OCI-LY7 (cell line): ENCODE measurements around the gene PAK4. TPM values are rescaled to one million over a fixed set of nuclear protein-coding genes. Genes with fewer than 3 reads are reported as not detected.

ENCODE experiments used
- BruUV-seq: library from RNA; stranded (reverse); fragments of 400-500 nt; replicated peaks from 2 replicates; lab custom pipeline; 2021; lab: Mats Ljungman, UMichigan
- CTCF ChIA-PET: fragments of 300-600 bp; sonication (Branson Sonifier 250); formaldehyde crosslinking; loops from one replicate; lab custom pipeline; 2022; ENCODE audit warnings: antibody characterized with exemption; ENCODE audit not compliant: unreplicated experiment; lab: Charles Lee
- POLR2A ChIA-PET: fragments of 300-600 bp; sonication (Branson Sonifier 250); formaldehyde crosslinking; loops from one replicate; lab custom pipeline; 2022; ENCODE audit warnings: antibody characterized with exemption; lab: Charles Lee
- DNase-seq: peaks from one replicate; pipeline ENCODE4 v3.0.0-alpha.2; 2015; ENCODE audit warnings: low spot score
- H2AFZ ChIP-seq: fragments of 200-600 bp; sonication (generic), shearing (Covaris generic); 2 replicates; pipeline ENCODE4 v1.6.1; 2014; ENCODE audit warnings: mild to moderate bottlenecking, antibody characterized with exemption, low read length, moderate library complexity
- H3K27ac ChIP-seq: fragments of 200-600 bp; sonication (generic); 2 replicates; pipeline ENCODE4 v1.5.1; 2014; ENCODE audit warnings: mixed run types, low read depth, mild to moderate bottlenecking, moderate library complexity, low read length, inconsistent platforms; ENCODE audit not compliant: poor library complexity, severe bottlenecking
- H3K36me3 ChIP-seq: fragments of 200-600 bp; sonication (generic); 2 replicates; pipeline ENCODE4 v1.6.1; 2014; ENCODE audit warnings: mild to moderate bottlenecking, antibody characterized with exemption, low read length, moderate library complexity, mixed read lengths; ENCODE audit not compliant: insufficient read depth
- H3K4me1 ChIP-seq: fragments of 200-600 bp; sonication (generic); 2 replicates; pipeline ENCODE4 v1.5.1; 2014; ENCODE audit warnings: mild to moderate bottlenecking, low read length; ENCODE audit not compliant: insufficient read depth, poor library complexity, severe bottlenecking
- H3K4me2 ChIP-seq: fragments of 200-600 bp; sonication (generic); 2 replicates; pipeline ENCODE4 v1.6.1; 2014; ENCODE audit warnings: mild to moderate bottlenecking, low read length
- H3K4me3 ChIP-seq: fragments of 200-600 bp; sonication (generic); 2 replicates; pipeline ENCODE4 v1.5.1; 2014; ENCODE audit warnings: mild to moderate bottlenecking, low read depth, low read length; ENCODE audit not compliant: poor library complexity, severe bottlenecking
- H3K79me2 ChIP-seq: fragments of 200-600 bp; sonication (generic); 2 replicates; pipeline ENCODE4 v1.6.1; 2016; ENCODE audit warnings: low read depth, mild to moderate bottlenecking, low read length, moderate library complexity, mixed read lengths; ENCODE audit not compliant: insufficient read depth
- H3K9me2 ChIP-seq: fragments of 200-600 bp; sonication (generic); 2 replicates; pipeline ENCODE4 v1.6.1; 2016; ENCODE audit warnings: mild to moderate bottlenecking, low read length, mixed read lengths; ENCODE audit not compliant: insufficient read depth
- H3K9me3 ChIP-seq: fragments of 200-600 bp; sonication (generic); 2 replicates; pipeline ENCODE4 v1.6.1; 2014; ENCODE audit warnings: mild to moderate bottlenecking, mixed run types, low read length, mixed read lengths
- H4K20me1 ChIP-seq: fragments of 200-600 bp; sonication (generic); 2 replicates; pipeline ENCODE4 v1.6.1; 2014; ENCODE audit warnings: mild to moderate bottlenecking, antibody characterized with exemption, low read length, moderate library complexity, mixed read lengths; ENCODE audit not compliant: insufficient read depth
- EZH2phosphoT487 ChIP-seq: fragments of 200-600 bp; sonication (generic); IDR thresholded peaks from 2 replicates; pipeline ENCODE4 v1.6.1; 2018; ENCODE audit warnings: low read depth, borderline replicate concordance, mild to moderate bottlenecking, mixed run types, antibody characterized with exemption, low read length, moderate library complexity, mixed read lengths
- intact Hi-C: fragments of 100-400 bp; cut with micrococcal nuclease; formaldehyde crosslinking; loops from one replicate; pipeline ENCODE4 v1.10.0; 2022; ENCODE audit not compliant: unreplicated experiment
- total RNA-seq, 2 experiments: library from RNA; depleted of rRNA in 1 of 2; stranded (reverse); fragments of >200 nt in 1 of 2; shearing (Covaris generic) in 1 of 2; gene quantifications; 2 replicates each; pipeline ENCODE4 v1.2.3, GENCODE V29; 2014 to 2022
- TF ChIP-seq, protein P1 (sequence below): fragments of 200-600 bp; sonication (generic); conservative IDR thresholded peaks from 2 replicates; pipeline ENCODE4 v1.5.1; 2014; ENCODE audit warnings: mild to moderate bottlenecking, antibody characterized with exemption, low read length, moderate library complexity, mixed read lengths

The PAK4 gene
- total RNA-seq, 2 experiments from 2014 or later, result 7.8 to 26.7 TPM

DNA sequence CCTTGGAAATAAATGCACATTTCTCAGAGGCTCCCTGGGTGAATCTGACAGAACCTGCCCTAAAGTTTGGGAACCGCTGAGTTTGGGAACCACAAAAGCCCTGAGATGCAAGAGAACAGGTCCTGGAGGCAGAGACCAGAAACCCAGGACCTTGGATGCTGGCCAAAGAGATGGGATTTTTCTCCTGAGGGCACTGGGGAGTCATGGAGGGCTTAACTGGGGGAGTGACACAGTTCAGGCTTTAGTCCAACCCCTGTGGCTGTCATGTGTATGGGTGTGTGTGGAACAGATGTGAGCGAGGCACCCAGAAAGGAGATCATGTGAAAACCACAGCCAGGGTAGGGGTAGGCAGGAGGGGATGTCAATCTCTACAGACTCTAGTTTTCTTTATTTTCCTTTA, 67.3 kb downstream of the PAK4 start:
- Histone ChIP-seq H3K36me3 (no peaks in the 10 kb centered on the region), H3K9me2 (no peaks in the 10 kb centered on the region), H3K27ac (no peak overlapping the region), H3K4me2 (no peak overlapping the region), H4K20me1 (no peaks in the 10 kb centered on the region), H3K9me3 (no peaks in the 10 kb centered on the region), H3K4me1 (no peaks in the 10 kb centered on the region), H3K4me3 (no peak overlapping the region), H2AFZ (no peak overlapping the region), H3K79me2 (no peaks in the 10 kb centered on the region)
- ChIA-PET CTCF (no interaction called here), POLR2A (no interaction called here)
- intact Hi-C loops, result no loop called here
- no peak for DNase-seq
- TF ChIP-seq, protein P1, sequence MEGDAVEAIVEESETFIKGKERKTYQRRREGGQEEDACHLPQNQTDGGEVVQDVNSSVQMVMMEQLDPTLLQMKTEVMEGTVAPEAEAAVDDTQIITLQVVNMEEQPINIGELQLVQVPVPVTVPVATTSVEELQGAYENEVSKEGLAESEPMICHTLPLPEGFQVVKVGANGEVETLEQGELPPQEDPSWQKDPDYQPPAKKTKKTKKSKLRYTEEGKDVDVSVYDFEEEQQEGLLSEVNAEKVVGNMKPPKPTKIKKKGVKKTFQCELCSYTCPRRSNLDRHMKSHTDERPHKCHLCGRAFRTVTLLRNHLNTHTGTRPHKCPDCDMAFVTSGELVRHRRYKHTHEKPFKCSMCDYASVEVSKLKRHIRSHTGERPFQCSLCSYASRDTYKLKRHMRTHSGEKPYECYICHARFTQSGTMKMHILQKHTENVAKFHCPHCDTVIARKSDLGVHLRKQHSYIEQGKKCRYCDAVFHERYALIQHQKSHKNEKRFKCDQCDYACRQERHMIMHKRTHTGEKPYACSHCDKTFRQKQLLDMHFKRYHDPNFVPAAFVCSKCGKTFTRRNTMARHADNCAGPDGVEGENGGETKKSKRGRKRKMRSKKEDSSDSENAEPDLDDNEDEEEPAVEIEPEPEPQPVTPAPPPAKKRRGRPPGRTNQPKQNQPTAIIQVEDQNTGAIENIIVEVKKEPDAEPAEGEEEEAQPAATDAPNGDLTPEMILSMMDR, result no peak
- TF ChIP-seq EZH2phosphoT487, result no peak
- no TSS peak for BruUV-seq

DNA sequence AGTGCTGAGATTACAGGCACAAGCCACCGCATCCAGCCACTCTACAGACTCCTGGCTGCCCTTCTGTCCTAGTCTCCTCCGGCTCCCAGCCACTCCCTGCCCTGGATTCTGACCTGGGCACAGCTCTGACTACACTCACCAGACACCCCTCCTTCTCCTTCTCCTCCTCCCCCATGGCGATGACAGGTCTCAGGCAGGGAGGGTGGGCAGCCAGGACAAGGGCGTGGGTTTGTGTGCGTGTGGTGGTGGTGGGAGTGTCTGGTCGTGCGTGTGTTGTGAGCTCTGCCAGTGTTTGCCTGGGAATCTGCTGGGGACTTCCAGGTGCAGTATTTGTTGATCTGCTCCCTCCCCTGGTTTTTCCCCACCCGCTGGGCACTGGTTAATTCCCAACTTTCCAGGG, 68.2 kb downstream of the PAK4 start:
- Histone ChIP-seq H3K4me2 (no peak overlapping the region), H4K20me1 (no peaks in the 10 kb centered on the region), H3K9me3 (no peaks in the 10 kb centered on the region), H3K4me1 (no peaks in the 10 kb centered on the region), H3K36me3 (no peaks in the 10 kb centered on the region), H3K79me2 (no peaks in the 10 kb centered on the region), H3K27ac (no peak overlapping the region), H3K9me2 (no peaks in the 10 kb centered on the region), H2AFZ (no peak overlapping the region), H3K4me3 (no peak overlapping the region)
- ChIA-PET POLR2A (no interaction called here), CTCF (no interaction called here)
- BruUV-seq, result no TSS peak
- no peak for DNase-seq
- intact Hi-C loops, result no loop called here
- TF ChIP-seq, protein P1, result no peak
- no peak for TF ChIP-seq EZH2phosphoT487

DNA sequence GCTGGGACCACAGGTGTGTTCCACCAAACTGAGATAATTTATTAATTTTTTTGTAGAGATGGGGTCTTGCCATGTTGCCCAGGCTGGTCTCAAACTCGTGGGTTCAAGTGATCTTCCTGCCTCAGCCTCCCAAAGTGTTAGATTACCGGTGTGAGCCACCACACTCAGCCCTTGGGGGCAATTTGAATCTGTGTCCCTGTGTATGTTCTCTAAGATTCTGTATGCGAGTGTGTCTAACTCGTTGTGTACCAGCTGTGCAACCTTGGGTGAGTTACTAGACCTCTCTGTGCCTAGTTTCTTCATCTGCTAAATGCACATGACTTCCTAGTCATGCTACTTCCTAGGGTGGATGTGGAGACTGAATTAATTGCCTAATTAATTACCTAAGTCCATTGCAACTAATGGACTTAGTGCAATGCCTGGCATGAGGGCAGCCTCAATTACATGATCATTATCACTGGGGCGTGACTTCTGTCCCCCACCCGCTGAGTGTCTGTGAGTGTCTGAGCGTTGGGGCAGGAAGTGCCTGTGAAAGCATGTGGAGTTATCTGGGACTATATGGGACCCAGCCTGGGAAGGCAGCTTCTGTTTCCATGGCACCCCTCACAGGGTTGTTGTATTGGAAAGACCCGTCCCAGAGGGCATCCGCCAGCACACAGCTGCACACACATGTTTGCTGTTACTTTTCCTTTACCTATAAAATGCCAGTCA, 69.4 kb downstream of the PAK4 start:
- H3K4me1 ChIP-seq, result no peaks in the 10 kb centered on the region
- DNase-seq, result no peak
- TF ChIP-seq, protein P1, result no peak
- TF ChIP-seq EZH2phosphoT487, result no peak
- no peaks in the 10 kb centered on the region for H3K36me3 ChIP-seq
- intact Hi-C loops, result no loop called here
- H3K27ac ChIP-seq, result no peak overlapping the region
- no TSS peak for BruUV-seq
- no peaks in the 10 kb centered on the region for H3K9me2 ChIP-seq
- no peaks in the 10 kb centered on the region for H4K20me1 ChIP-seq
- no peaks in the 10 kb centered on the region for H3K9me3 ChIP-seq
- H3K79me2 ChIP-seq, result no peaks in the 10 kb centered on the region
- H2AFZ ChIP-seq, result no peak overlapping the region
- no peak overlapping the region for H3K4me3 ChIP-seq
- H3K4me2 ChIP-seq, result no peak overlapping the region
- ChIA-PET CTCF (no interaction called here), POLR2A (no interaction called here)
